ENCODE results near the gene MIPOL1. TPM values are rescaled to one million over a fixed set of nuclear protein-coding genes. Genes with fewer than 3 reads are reported as not detected.

The MIPOL1 gene
- total RNA-seq, 3 donors from 2014 or later = 12.2 to 48.8 (median 36.1) TPM

GRCh38 chr14:37593511-37594237 lies 395.9 kb downstream of the MIPOL1 start:
- H3K27ac ChIP-seq = peak overlapping the region; percentile 83 to 84
- H3K4me3 ChIP-seq = peak overlapping the region in 2 of 3 donors; percentile 55 to 80

GRCh38 chr14:37594238-37594970 lies 396.7 kb downstream of the MIPOL1 start:
- Histone ChIP-seq H3K27me3 (peaks cover 12 to 94% of the 10 kb centered on the region in 2 donors), H3K9me3 (no peaks in the 10 kb centered on the region), H3K4me3 (peak overlapping the region; percentile 40 to 80 (median 55)), H3K36me3 (no peaks in the 10 kb centered on the region), H3K27ac (peak overlapping the region; percentile 83 to 84), H3K4me1 (peaks cover 0 to 5% of the 10 kb centered on the region in 2 donors)
- intact Hi-C loops (cut with DNase I; ENCODE audit: low total_unique reads) = no loop called here
- TF ChIP-seq POLR2AphosphoS5 (IDR thresholded peaks at IDR 0.05) (peak in 1 of 3 donors; percentile 22), CTCF (IDR thresholded peaks at IDR 0.05) (peak; percentile 64 to 81 (median 75)), POLR2A (IDR thresholded peaks at IDR 0.05) (no peak)
- DNase-seq (ENCODE audit: low spot score in 2 of 2) = peak in 1 of 2 donors; percentile 79

More at GRCh38 chr14:37593511-37594237, 395.9 kb downstream of the MIPOL1 start:
- no peak for TF ChIP-seq POLR2AphosphoS5 (IDR thresholded peaks at IDR 0.05)
- no peak for TF ChIP-seq POLR2A (IDR thresholded peaks at IDR 0.05)
- no peak for TF ChIP-seq CTCF (IDR thresholded peaks at IDR 0.05)
- Histone ChIP-seq H3K4me1 (peaks cover 0 to 5% of the 10 kb centered on the region in 2 donors), H3K27me3 (peaks cover 12 to 94% of the 10 kb centered on the region in 2 donors), H3K9me3 (no peaks in the 10 kb centered on the region), H3K36me3 (no peaks in the 10 kb centered on the region)
- intact Hi-C loops (cut with DNase I; ENCODE audit: low total_unique reads) = no loop called here
- DNase-seq (ENCODE audit: low spot score in 2 of 2) = no peak

GRCh38 chr14:37594971-37595808 lies 397.5 kb downstream of the MIPOL1 start, which contains the start of the genes FOXA1 and TTC6:
Gene FOXA1 (minus strand): TSS chr14:37595249. CDS start chr14:37594972, 277 bp downstream.
Gene TTC6 (plus strand): TSS chr14:37595629. CDS start chr14:37622065, 26,436 bp downstream.
- no peaks in the 10 kb centered on the region for H3K9me3 ChIP-seq
- peak within 1 kb of the TSS; percentile 40 to 80 (median 55) for H3K4me3 ChIP-seq
- peak within 1 kb of the TSS; percentile 83 to 86 for H3K27ac ChIP-seq
- H3K36me3 ChIP-seq = no peaks in the 10 kb centered on the region
- intact Hi-C loops (cut with DNase I; ENCODE audit: low total_unique reads) = no loop called here
- peaks cover 17 to 94% of the 10 kb centered on the region in 2 donors for H3K27me3 ChIP-seq
- peak in 1 of 2 donors; percentile 88 for DNase-seq (ENCODE audit: low spot score in 2 of 2)
- H3K4me1 ChIP-seq = peaks cover 0 to 5% of the 10 kb centered on the region in 2 donors
- TF ChIP-seq CTCF (IDR thresholded peaks at IDR 0.05) (no peak), POLR2A (IDR thresholded peaks at IDR 0.05) (no peak), POLR2AphosphoS5 (IDR thresholded peaks at IDR 0.05) (no peak)

GRCh38 chr14:37595809-37596621 lies 398.3 kb downstream of the MIPOL1 start:
- TF ChIP-seq POLR2AphosphoS5 (IDR thresholded peaks at IDR 0.05) = peak in 2 of 3 donors; percentile 33 to 51
- no peak for TF ChIP-seq POLR2A (IDR thresholded peaks at IDR 0.05)
- Histone ChIP-seq H3K27me3 (peaks cover 17 to 94% of the 10 kb centered on the region in 2 donors), H3K9me3 (no peaks in the 10 kb centered on the region), H3K4me1 (peaks cover 0 to 5% of the 10 kb centered on the region in 2 donors), H3K36me3 (no peaks in the 10 kb centered on the region), H3K4me3 (peak overlapping the region; percentile 40 to 80 (median 55)), H3K27ac (peak overlapping the region; percentile 83 to 86)
- intact Hi-C loops (cut with DNase I; ENCODE audit: low total_unique reads) = no loop called here
- peak; percentile 62 to 85 for DNase-seq (ENCODE audit: low spot score in 2 of 2)

Data from breast epithelium (tissue), 4 donors.